Measurements from ENCODE around the gene VAV3.

The VAV3 gene

DNA sequence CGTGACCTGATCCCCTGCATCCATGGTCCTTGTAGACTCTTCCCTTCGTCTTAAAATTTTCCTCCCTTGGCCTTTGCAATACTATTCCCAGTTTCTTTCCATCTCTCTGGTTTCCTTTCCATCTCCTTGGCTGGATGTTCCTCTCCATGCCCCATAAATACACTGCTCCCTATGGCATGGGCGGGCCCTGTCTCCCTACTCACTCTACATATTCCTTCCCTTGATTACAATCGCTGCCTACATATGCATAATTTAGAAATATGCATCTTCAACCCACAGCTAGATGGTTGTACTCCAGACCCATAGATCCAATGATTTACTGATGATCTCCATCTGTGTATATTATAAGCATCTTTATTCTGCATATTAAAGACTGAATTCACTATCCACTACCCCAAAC, 419.1 kb downstream of the VAV3 start:
- H3K4me3 ChIP-seq (replicated peaks; ENCODE audit: low read depth, low read length), result no peak overlapping the region
- TF ChIP-seq, protein P1, sequence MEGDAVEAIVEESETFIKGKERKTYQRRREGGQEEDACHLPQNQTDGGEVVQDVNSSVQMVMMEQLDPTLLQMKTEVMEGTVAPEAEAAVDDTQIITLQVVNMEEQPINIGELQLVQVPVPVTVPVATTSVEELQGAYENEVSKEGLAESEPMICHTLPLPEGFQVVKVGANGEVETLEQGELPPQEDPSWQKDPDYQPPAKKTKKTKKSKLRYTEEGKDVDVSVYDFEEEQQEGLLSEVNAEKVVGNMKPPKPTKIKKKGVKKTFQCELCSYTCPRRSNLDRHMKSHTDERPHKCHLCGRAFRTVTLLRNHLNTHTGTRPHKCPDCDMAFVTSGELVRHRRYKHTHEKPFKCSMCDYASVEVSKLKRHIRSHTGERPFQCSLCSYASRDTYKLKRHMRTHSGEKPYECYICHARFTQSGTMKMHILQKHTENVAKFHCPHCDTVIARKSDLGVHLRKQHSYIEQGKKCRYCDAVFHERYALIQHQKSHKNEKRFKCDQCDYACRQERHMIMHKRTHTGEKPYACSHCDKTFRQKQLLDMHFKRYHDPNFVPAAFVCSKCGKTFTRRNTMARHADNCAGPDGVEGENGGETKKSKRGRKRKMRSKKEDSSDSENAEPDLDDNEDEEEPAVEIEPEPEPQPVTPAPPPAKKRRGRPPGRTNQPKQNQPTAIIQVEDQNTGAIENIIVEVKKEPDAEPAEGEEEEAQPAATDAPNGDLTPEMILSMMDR (IDR thresholded peaks at IDR 0.05; ENCODE audit: low read depth, low read length, missing control alignments), result no peak
- DNase-seq (ENCODE audit: extremely low read depth, low read depth), result no peak

DNA sequence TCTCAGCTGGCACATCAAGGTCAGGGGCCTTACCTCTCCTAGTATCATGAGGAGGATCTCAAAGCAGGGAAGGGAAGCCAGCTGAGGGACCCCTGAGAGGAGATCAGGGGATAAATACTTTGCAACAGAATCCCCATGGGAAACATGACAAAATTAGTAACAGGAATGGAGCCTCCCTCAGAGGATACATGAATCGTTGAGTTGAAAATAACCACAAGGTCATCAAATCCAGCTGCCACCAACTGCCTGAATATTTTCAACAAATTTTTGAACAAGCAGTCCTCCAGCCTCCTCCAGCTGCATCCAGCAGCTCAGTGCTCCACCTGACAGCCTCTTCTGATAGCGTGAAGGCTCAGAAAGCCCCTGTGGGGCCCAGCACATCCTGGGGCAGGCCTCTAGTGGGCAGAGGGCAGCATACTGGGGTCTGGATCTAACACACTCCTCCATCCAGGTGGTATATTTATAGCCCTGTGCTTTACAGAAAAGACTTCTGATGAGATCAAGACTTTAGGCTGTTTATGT, 419.9 kb downstream of the VAV3 start:
- TF ChIP-seq, protein P1 (IDR thresholded peaks at IDR 0.05; ENCODE audit: low read depth, low read length, missing control alignments), result no peak
- no peak for DNase-seq (ENCODE audit: extremely low read depth, low read depth)
- H3K4me3 ChIP-seq (replicated peaks; ENCODE audit: low read depth, low read length), result no peak overlapping the region

DNA sequence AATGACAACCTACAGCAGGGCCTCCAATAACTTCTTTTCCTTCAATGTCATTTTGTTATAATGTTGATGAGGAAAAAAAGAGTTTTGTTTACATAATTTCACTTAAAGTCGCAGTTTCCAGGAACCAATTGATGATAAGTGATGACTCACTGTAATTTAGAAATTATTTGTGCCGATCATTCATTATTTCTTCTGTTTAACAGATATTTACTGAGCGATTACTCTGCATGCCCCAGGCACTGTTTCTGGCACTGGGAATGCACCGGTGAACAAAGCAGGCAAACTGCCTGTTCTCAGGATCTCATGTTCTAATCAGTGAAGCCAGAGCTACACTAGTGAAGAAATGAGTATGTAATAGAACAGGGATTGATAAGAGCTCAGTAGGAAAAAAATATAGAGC, 420.7 kb downstream of the VAV3 start:
- no peak for DNase-seq (ENCODE audit: extremely low read depth, low read depth)
- H3K4me3 ChIP-seq (replicated peaks; ENCODE audit: low read depth, low read length), result no peak overlapping the region

DNA sequence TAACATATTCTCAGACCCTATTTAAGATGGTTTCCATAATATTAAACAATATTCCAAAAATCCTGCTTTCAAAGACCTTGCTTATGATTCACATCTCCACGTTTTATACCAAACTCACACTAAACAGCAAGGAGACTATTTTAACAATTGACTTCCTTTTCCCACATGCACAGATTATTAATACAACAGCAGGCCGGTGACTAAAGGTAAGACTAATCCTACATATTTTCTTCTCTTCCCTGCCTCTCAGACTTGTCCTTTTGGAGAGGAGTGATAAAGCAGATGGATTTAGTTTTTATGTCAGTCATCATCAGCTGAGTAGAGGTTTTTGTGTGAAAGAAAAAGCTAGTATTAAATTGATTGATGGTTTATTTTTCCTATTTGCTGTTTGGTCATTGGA, 423.6 kb downstream of the VAV3 start:
- TF ChIP-seq, protein P1 (IDR thresholded peaks at IDR 0.05; ENCODE audit: low read depth, low read length, missing control alignments), result no peak
- no peak overlapping the region for H3K4me3 ChIP-seq (replicated peaks; ENCODE audit: low read depth, low read length)
- no peak for DNase-seq (ENCODE audit: extremely low read depth, low read depth)

More for the DNA sequence above, 420.7 kb downstream of the VAV3 start:
- TF ChIP-seq, protein P1 (IDR thresholded peaks at IDR 0.05; ENCODE audit: low read depth, low read length, missing control alignments), result no peak

DNA sequence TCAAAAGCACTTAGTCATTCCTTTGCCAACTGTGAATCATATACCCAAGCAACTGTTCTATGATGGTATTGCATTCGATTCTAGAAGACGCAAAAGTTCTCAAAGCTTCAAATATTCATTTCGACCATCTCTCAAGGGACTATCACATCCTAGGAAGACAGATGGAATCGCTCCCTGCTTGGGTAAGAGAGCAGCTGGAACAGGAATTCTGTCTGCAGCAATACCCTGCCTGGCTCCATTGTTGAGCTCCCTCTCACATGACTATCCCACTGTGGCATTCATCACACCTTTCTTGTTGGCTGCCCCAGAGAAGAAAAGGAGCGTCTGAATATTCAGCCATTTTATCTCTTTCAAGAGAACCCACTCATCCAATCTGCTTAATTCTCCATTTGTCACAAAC, 426.5 kb downstream of the VAV3 start:
- TF ChIP-seq, protein P1 (IDR thresholded peaks at IDR 0.05; ENCODE audit: low read depth, low read length, missing control alignments), result no peak
- no peak for DNase-seq (ENCODE audit: extremely low read depth, low read depth)
- no peak overlapping the region for H3K4me3 ChIP-seq (replicated peaks; ENCODE audit: low read depth, low read length)

DNA sequence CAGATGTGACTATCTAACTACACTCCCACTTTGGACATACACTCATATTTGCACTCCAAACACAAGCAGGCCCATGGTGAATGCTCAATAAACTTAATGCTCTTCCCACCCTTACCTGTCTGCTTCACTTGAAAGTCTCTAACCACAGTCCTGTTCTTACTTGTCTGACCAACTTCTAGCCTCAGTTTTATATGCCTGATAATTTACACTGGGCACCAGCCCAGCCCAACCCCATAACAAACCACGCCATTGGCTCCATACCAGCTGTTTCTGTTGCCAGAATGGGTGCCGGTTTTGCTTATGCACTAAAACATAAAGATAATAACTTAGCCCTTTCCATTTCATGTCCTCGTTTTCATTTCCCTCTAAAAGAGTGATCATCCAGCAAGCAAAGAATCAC, 428.7 kb downstream of the VAV3 start:
- H3K4me3 ChIP-seq (replicated peaks; ENCODE audit: low read depth, low read length), result no peak overlapping the region
- TF ChIP-seq, protein P1 (IDR thresholded peaks at IDR 0.05; ENCODE audit: low read depth, low read length, missing control alignments), result no peak
- no peak for DNase-seq (ENCODE audit: extremely low read depth, low read depth)

DNA sequence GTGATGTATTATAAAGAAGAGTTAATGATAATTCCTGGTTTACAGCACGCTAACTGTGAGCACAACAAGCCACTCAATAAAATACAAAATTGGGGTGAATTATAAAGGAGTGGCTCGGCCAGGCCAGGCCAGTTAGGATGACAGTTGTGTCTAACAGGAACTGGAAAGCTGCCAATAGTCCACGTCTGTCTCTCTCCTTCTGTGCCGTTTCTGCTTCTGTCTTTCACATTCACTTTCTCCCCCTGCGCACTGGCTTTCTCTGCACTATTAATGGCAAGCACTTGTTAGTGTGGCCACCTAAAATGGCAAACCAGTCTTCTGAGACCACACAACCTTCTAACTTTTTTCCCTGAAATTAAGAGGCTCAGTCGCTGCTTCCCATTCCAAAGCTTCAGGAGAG, 429.9 kb downstream of the VAV3 start:
- DNase-seq (ENCODE audit: extremely low read depth, low read depth), result no peak
- no peak overlapping the region for H3K4me3 ChIP-seq (replicated peaks; ENCODE audit: low read depth, low read length)
- TF ChIP-seq, protein P1 (IDR thresholded peaks at IDR 0.05; ENCODE audit: low read depth, low read length, missing control alignments), result no peak

Measured in HFF-Myc (cell line).